SH-SY5Y (cell line): ENCODE results near the gene MYO1B.

Experiments
- GATA2 ChIP-seq: IDR thresholded peaks from 2 replicates; pipeline ENCODE4 v1.6.1; 2011; ENCODE audit warnings: mild to moderate bottlenecking, low read depth, low read length
- GATA3 ChIP-seq: IDR thresholded peaks from 2 replicates; pipeline ENCODE4 v1.6.1; 2011; ENCODE audit warnings: low read depth, mild to moderate bottlenecking, low read length, moderate library complexity

GRCh38 chr2:191467113-191467512 lies 221.9 kb downstream of the MYO1B start:
- TF ChIP-seq GATA2 (no peak), GATA3 (no peak)
